ENCODE data around the gene PGA4.
"Not testable (repeated sequence)": the region's sequence is repeated elsewhere in the genome, so short reads cannot be mapped to it uniquely, and the experiment has no call there.

Gene PGA4

DNA sequence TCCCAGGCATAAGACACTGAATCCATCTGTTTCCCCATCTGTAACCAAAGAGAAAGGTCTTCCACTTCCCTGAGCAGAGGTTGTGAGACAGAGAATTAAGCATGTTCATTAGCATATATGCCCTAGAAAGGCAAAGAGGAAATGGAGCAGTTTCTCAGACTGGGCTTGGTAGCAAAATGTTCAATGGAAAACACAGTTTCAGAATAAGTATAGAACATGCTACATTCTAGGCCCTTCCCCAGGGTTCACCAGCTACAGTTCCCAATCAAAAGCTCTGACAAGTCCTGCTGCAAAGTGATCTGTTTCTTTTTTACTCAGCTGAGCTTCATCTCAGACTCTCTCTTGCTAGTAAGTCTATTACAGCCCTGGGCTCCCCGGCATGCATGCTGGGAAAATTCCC, 30.2 kb downstream of the PGA4 start:
- DNase-seq, result not testable (repeated sequence)

DNA sequence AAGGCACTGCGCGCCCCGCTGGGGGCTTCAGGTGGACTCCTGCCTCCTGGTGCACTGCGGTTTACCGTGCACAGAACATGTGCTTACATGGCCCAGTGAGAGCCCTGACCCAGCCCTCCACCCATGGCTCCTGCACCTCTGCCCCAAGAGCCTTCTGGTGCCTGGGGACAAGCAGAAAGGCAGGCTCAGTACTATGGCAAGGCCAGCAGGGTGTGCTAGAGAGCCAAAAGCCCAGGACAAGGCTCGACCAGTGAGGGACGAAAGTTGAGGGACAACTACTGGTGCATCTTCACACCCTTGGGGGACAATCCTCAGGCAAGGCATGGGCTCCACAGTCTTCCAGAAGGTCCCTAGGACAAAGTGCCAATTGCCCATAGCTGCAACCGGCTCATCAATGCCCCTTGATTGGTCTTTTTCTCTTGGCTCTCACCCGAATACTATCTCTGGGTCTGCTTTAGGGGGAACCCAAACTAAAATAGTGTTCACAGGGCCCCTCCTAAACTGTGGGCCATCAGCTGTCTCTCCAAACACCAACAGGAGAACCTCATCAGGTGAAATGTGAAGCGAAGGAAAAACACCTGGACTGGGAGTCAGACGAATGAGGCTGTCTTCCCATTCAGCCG, 32.4 kb downstream of the PGA4 start:
- DNase-seq, result peak; percentile 9

DNA sequence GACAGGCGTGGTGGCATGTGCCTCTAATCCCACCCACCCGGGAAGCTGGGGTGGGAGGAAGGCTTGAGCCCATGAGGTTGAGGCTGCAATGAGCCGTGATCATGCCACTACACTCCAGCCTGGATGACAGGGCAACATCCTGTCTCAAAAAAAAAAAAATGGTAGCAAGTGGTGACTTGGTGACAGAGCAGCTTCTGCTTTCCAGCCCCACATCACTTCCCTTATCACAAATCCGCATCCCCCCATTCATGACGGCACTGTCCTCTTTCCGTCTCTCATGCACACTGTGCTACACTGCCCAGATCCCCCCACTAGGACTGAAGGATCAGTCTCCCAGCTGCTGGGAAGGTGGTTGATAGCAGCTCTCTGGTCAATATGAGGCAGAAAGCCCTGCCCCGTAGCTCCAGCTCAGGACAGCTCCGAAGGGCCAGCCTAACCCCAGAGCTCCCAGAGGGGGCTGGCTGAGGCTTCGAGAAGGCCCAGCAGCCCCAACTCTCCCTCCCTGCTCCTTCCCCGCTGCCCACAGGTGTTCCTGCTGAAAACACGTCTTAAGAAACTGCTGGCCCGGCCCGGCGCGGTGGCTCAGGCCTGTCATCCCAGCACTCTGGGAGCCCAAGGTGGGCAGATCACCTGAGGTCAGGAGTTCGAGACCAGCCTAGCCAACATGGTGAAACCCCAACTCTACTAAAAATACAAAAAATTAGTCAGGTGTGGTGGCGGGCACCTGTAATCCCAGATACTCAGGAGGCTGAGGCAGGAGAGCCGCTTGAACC, 34.7 kb downstream of the PGA4 start:
- no peak for DNase-seq

DNA sequence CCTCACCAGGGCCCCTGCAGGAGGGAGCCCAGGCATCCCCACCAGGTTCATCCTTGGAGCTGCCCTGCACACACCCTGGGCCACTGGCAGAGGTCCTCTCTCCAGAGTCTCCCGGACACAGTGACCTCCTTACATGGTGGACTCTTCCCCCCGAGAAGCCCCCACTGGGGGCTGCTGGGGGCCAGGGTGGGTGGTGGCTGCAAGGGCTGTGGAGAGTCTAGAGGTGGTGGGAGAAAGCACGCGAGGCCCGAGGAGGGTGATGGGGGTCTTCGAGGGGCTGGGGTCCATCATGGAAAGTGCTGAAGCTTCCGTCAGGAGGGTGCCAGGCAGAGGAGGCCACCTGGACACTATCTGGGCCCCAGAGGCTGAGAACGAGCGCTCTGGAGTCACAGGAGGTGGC, 36.4 kb downstream of the PGA4 start:
- no peak for DNase-seq

DNA sequence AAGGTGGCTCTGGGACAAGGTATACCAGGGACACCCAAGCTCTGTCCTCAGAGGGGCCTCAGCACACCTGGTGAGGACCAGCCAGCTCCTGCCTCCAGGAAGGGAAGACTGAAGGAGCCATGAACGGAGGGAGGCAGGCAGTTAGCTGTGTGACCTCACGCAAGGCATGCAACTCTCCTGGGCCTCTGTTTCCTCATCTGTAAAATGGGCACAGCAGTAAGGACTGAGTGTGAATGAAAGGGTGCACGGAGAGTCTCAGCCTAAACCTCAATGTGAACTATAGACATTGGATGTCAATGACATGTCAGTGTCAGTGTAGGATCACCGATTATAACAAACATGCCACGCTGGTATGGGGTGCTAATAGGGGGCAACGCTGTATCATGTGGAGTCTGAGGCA, 37.2 kb downstream of the PGA4 start:
- no peak for DNase-seq

DNA sequence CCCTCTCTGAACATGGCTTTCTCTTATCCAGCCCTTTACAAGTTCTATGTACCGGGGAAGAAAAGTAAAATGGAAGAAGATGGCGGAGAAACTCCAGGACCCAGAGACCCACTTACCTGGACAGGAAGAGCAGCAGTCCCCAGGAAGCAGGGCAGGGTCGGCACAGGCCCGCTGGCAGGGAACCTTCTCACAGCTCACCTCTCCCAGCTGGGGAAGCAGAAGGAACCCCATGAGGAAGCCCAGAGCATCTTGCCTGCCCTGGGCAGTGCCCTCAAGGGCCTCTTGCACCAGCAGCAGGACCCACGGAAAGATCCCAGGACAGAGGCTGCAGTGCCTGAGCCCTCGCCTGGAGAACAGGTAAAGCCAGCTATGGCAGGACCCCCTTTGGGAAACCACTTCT, 42.2 kb downstream of the PGA4 start:
- no peak for DNase-seq

DNA sequence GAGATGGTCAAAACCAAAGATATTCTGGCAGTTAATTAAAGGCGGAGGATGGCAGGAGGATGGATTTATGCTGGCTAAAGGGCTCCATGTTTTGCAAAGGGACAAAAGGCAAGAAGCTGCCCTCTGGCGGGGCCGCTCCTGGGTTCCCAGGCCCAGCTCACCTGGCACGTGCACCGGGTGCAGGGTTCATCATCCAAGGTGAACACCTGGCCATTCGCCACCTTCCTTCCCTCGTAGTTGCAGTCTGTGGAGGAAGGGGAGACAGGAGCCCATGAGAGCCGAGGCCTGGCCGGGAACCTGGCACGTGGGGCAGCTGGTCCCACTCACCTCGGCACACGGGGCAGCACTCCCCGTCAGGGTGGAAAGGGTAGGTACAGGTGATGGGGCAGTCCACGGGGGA, 42.6 kb downstream of the PGA4 start:
- DNase-seq, result no peak

DNA sequence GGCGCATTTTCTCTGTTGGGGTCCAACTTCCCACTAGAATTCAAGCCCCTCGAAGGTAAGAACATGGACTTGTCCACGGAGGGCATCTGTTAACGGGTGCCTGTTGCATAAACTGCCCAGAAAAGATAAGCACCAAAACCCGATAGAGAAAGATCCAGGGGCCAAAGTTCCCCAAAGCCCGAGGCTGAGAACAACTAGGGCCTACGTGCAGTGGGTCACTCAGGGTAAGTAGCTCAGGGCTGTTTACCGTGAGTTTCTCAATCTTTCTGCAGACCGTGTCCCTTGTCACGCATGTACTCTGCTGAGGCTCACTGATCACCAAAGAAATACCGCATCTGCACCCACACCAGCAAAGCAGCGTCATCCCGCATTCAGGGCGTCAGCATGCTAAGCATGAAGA, 43.2 kb downstream of the PGA4 start:
- DNase-seq, result no peak

DNA sequence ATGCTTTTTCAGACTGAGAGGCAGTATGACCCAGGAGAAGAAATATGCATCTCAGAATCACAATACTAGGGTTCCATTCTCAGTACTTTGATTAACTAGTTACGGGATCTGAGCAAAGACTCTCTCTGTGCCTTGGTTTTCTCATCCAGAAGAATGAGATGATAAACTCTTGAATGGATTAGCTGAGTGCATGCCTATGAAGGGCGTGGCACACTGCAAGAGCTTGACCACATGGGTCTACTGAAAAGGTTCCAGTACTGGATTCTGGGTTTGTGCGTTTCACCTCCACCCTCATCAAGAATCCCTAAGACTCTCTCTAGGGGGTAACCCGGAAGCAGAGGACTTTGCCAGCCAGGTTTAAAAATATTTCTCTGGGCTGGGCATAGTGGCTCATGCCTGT, 44.5 kb downstream of the PGA4 start:
- no peak for DNase-seq

DNA sequence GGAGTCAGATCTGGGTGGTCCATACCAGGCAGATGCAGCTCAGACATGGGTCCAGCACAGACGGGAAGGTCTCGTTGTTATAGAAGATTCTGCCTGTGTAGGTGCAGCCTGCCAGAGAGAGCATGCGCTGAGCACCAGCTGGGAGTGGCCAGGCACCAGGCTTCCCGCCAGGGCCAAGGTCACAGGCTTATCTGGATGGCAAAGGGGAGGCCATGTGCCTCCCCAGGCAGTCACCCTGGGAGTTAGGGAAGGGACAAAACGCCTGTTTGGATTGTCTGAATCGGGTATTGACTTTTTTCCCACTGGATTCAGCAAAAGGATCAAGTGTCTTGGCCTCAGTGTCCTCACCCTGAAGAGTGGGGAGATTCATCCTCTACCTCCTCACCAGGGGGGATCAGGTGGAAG, 45.3 kb downstream of the PGA4 start:
- no peak for DNase-seq

DNA sequence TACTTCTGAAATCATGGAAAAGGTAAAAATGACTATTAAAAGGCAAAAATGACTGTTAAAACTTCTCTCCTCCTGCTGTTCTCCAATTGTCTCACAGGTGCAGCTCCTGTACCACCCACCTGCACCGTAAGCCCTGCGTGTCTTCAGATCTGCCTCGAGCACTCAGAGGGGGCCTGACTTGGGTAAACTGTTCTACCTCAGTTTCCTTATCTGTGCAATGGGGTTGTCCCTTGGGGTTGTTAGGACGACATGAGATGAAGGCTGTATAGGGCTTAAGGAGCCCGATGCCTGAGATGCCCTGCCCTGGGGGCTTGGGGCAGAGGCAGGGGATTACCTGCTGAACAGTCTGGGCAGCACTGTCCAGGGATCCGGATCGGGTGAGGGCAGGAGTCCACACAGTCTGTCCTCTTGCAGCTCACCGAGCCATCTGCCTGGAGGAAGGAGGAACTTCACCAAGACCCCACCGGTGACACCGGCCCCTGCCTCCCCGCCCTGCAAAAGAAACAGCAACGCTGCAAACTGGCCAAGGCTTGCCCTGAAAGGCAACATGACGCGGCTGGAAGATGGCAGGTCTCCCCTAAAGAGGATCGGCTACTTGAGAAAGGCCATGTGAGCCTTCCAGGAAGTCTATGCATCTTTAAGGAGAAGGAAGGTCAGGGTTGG, 46.6 kb downstream of the PGA4 start:
- DNase-seq, result no peak

DNA sequence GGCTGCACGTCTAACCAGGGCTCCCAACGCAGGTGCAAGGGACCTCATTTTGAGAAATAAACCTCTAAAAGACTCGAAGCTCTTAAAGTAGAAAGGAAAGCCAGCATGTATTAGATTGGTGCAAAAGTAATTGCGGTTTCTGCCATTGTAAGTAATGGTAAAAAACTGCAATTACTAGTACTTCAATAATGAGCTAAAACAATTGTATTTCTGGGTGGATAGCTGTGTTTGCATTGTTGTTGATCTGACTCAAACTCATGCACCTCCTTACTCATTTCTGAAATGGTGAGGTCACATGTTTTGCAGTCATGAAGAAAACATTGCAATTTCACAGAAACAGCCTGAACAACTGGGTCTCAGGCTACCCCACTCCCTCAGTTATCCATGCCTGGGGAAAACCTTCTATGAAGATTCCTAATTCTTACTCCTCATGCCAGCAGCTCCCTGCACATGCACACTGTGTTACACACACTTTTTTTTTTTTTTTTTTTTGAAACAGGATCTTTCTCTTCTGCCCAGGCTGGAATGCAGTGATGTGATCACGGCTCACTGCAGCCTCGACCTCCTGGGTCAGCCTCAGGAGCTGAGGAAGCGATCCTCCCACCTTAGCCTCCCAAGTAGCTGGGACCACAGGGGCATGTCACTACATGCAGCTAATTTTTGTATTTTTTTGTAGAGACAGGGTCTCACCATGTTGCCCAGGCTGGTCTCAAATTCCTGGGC, 48.4 kb downstream of the PGA4 start:
- no peak for DNase-seq

DNA sequence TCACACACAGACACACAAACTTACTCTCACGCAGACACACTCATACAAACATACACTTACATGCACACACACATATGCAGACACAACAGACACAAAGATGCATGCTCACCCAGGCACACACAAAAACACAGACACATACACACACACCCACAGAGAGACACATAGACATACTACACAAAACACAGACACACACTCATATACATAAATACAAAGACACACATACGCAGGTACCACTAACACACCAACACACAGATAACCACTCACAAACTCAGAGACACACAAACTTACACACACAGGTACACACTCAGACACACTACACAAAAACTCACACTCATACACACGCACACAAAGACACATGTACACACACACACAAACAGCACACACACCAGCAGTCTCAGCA, 50.6 kb downstream of the PGA4 start:
- no peak for DNase-seq

DNA sequence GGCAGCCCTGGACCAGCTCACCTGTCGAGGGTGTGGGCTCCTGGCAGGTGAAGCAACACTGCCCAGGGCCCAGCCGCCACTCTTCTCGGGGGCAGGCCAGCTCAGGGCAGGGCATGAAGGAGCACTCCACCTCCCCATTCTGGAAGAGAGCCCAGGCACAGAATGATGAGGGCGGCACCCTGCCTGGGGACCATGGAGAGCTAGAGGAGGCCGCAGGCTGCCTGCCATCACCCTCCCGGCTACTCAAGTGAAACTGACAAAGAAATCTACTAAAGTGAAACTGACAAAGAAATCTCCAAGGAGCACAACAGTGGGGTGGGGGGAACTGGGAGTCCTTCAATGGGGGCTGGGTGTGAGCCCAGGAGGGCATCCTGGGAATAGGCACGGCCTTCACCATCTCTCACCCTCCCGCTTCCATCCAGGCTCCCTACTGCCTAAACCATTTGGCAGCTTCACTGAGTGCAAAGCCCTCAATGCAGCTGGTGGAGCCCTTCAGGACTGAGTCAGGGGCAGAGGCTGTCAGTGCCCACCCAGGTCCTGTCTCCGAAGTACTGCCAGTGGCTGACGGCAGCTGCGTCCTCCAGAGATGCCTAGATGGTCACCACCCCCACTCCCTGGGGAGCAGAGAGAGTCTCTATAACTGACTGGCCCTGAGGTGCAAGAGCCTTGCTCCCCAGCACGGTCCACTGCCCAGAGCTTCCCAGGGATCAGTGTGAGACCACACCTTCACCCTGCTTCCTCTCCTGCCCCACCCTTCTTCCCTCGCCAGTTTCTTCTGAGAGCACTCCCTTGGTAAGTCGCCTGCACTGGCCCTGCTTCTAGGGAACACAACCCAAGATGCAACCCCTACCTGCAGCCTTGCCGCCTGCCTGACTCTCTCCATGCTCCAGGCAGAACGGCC, 51.3 kb downstream of the PGA4 start:
- no peak for DNase-seq

DNA sequence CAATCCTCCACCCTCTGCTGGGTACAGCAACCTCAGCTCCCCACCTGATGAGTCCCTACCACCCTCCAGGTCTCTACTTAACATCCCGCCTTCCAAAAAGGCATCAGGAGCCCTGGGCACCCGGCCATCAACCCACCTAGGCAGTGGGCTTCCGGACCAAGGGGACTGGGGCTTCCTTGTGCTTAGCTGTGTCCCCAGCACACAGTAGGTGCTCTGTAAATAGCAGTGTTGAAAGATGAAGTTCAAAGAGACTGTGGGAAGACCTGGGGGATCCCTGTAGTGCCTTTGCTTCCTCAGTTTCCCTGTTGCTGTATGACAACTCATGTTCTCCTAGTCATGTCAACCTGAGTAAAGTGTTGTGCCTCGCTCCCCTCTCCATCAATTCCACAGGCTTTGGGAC, 51.9 kb downstream of the PGA4 start:
- DNase-seq, result no peak

DNA sequence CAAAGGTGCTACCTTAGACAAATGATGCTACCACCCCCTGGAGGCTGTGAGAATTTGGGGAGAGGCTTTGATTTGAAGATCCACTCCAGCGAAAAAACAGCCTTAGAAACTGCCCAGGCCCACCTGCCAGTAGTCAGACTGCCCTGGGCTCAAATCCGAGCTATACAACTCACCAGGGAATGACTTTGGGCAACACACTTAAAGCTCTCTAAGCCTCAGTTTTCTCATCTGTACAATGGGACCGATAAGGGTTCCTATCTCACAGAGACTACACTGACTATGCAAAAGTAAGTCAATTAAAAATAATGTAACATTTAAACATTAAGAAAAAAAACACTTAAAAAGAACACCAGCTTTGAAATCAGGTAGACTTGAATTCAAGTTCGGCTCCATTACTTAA, 53.0 kb downstream of the PGA4 start:
- no peak for DNase-seq

DNA sequence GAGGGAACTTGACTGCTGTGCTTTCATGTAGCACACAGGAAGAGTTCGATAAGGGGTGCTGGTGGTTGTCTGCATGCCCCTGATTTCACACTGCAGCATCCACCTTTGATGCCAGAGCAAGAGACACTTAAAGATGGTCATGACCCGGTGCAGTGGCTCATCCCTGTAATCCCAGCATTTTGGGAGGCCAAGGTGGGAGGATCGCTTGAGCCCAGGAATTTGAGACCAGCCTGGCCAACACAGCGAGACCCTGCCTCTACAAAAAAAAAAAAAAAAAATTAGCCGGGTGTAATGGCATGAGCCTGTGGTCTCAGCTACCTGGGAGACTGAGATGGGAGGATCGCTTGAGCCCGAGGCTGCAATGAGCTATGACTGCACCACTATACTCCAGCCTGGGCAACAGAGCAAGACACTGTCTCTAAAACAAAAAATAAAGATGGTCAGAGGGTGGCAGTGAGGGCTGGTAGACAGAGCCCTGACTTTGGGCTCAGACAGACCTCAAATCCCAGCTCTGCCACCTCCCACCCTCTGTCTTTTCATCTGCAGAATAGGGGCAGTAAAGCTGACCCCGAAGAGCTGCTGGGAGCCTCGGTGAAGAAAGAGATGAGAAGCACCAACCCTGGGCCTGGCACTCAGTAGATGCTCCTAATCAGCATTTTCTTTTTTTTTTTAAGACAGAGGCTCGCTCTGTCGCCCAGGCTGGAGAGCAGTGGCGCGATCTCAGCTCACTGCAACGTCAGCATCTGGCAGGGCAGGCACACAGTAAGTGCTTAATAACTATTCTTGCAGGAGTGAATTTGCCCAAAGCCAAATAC, 55.2 kb downstream of the PGA4 start:
- DNase-seq, result no peak

DNA sequence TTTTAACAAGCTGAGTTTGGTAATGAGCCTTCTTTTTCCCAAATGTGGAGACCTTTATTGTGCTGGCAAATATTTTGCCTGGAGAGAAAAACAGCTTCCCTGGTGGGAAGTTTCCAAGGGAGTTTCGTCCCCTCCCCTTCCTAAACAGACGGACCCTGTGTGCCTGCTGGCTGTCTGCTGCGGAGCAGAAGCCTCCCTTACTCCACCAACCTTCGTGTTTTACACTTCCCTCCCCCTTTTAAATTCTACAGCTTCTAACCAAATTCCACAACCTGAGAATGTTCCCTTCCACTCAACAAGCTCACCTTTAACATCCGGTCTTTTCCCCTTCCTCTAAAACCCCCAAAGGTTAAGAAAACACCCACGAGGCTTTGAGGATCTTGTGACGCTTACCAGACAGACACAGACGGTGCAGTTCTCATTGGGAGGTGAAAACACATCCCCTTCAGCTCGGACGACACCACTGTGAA, 55.9 kb downstream of the PGA4 start:
- DNase-seq, result no peak

DNA sequence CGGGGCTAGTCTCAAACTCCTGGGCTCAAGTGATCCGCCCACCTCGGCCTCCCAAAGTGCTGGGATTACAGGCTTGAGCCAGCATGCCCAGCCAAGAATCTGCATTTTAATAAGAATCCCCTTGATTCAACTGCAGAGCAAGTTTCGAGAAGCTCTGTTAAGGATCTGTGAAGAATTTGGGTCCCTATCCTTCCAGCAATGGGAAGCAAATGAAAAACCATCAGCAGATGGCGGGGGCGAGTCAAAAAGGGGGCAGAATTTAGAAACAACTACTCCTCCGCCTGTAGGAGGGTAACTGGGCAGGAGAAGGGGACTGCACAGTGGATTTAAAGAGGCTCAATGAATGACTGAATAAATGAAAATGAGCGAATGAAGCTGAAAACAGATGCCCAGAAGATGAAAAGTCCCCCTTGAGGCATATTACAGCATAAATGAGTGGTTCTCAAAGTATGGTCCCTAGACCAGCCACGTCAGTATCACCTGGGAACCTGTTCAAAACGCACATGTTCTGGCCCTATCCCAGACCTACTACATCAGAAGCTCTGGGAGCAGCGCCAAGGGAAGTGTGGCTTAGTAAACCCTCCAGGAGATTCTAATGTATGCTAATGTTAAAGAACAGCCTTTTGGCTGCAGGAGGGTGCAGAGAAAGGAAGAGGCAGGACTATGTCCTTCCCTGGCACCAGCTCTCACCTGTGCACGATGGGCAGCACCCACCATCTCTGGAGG, 58.0 kb downstream of the PGA4 start:
- DNase-seq, result no peak

DNA sequence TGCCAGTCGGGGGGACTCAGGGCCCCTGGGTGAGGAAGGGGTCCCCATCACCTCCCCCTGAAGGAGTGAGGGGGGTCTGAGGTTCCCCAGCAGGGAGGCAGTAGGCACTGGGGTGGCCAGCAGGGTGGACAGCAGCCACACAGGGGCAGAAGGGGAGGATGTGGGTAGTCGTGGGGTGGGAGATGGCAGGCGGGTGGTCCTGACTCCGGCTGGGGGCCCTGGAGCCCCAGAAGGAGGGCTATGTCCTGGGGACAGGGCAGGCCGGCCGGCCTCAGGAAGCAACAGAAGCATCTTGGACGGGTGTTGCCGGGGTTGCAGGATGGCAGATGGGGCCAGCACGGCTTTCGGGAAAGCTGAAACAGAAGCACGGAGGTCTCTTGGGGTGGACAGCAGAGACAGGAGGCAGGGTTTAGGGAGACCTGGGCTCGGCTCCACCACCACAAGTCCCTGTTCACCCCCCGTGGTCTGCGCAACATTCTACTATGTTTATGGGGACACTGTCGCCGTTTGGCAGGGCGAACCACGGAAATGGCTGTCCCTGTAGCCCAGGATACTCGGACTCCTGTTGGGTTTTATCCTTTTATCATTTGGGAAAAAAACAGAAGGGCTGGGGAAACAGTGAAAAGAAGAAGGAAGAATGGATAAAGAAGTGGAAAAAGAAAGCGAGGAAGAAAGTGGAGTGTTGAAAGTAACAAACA, 58.9 kb downstream of the PGA4 start:
- no peak for DNase-seq
